IPS-18a (cell line): ENCODE results near the gene TMEM86A.
A peak's percentile ranks its signal among the peaks of the same experiment; 100 is the strongest.

ENCODE experiments used
- H3K27ac ChIP-seq: one replicate; pipeline ENCODE4 v1.5.1; 2013; ENCODE audit warnings: low read length
- H3K27me3 ChIP-seq: one replicate; pipeline ENCODE4 v1.6.1; 2013; ENCODE audit warnings: mild to moderate bottlenecking, low read length; ENCODE audit not compliant: control insufficient read depth, insufficient read depth
- H3K36me3 ChIP-seq: one replicate; pipeline ENCODE4 v1.6.1; 2013; ENCODE audit warnings: low read depth, low read length; ENCODE audit not compliant: control insufficient read depth
- H3K4me1 ChIP-seq: one replicate; pipeline ENCODE4 v1.6.1; 2013; ENCODE audit warnings: low read depth, low read length; ENCODE audit not compliant: control insufficient read depth
- H3K4me3 ChIP-seq: one replicate; pipeline ENCODE4 v1.5.1; 2013; ENCODE audit warnings: low read length
- H3K9ac ChIP-seq: one replicate; pipeline ENCODE4 v1.6.1; 2013; ENCODE audit warnings: mild to moderate bottlenecking, low read length, moderate library complexity
- H3K9me3 ChIP-seq: one replicate; pipeline ENCODE4 v1.6.1; 2013; ENCODE audit warnings: low read depth, low read length; ENCODE audit not compliant: control insufficient read depth

TMEM86A gene

DNA sequence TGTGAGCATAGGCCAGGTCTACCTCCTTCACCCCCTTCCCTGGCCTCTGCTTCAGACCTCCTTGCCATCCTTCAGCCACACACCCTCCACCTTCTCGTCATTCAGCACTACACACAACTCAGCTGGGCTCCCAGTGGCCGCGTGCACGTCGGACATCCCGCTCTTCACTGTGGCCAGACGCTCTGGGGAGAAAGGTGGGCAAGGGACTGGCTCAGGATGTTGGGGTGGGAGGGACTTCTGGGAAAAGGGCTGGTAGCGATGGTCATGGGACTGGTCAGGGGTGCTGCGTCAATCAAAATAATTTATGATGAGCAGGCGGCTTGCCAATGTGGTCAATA lies 15.8 kb downstream of the TMEM86A start:
- H3K9ac ChIP-seq: no peak overlapping the region
- H3K27ac ChIP-seq: no peak overlapping the region

GRCh38 chr11:18715476-18715875 lies 16.9 kb downstream of the TMEM86A start:
- Histone ChIP-seq H3K27ac (no peak overlapping the region), H3K4me3 (no peak overlapping the region), H3K4me1 (no peaks in the 10 kb centered on the region), H3K9me3 (no peaks in the 10 kb centered on the region), H3K9ac (no peak overlapping the region), H3K36me3 (no peaks in the 10 kb centered on the region), H3K27me3 (no peaks in the 10 kb centered on the region)

More for the DNA sequence above, 15.8 kb downstream of the TMEM86A start:
- Histone ChIP-seq H3K4me1 (no peaks in the 10 kb centered on the region), H3K27me3 (no peaks in the 10 kb centered on the region), H3K9me3 (no peaks in the 10 kb centered on the region), H3K36me3 (no peaks in the 10 kb centered on the region), H3K4me3 (no peak overlapping the region)

DNA sequence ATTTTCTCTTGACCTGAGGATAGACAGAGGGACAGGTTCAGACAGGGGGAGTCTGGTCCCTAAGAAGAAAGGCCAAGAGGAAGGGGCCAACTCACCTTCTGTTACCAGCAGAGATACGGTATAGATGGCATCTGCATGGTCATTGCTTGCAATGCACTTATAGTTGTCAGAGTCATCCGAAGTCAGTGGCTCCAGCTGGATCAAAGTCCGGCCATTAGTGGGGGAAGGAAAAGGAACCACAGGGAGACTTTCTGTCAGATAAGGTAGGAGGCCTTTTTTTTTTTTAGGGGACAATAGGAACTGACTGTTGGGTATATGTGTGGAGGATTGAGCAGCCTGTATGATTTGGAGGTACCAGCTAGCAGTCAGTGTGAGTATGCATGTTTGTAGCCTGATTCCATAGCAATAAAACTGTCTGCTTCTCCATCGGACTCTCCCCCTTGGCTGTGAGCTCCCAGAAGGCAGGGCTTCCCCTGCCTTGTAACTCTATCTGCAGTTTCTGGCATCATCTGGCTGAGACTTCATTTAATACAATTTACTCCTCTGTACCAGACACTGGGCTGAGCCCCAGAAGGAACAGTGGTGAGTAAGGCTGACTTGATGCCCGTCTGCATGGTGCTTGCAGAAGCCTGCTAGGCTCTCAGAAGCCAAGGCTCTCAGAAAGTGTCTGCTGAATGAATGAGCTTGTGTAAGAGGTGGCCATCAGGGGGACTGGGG lies 21.7 kb downstream of the TMEM86A start:
- no peaks in the 10 kb centered on the region for H3K27me3 ChIP-seq
- H3K4me1 ChIP-seq: peaks cover 3% of the 10 kb centered on the region
- peak overlapping the region; percentile 78 for H3K4me3 ChIP-seq
- H3K9ac ChIP-seq: no peak overlapping the region
- no peaks in the 10 kb centered on the region for H3K36me3 ChIP-seq
- no peak overlapping the region for H3K27ac ChIP-seq
- no peaks in the 10 kb centered on the region for H3K9me3 ChIP-seq

GRCh38 chr11:18720808-18721560 lies 22.4 kb downstream of the TMEM86A start:
- Histone ChIP-seq H3K4me3 (peak overlapping the region; percentile 78), H3K27me3 (no peaks in the 10 kb centered on the region), H3K9ac (peak overlapping the region; percentile 70)

DNA sequence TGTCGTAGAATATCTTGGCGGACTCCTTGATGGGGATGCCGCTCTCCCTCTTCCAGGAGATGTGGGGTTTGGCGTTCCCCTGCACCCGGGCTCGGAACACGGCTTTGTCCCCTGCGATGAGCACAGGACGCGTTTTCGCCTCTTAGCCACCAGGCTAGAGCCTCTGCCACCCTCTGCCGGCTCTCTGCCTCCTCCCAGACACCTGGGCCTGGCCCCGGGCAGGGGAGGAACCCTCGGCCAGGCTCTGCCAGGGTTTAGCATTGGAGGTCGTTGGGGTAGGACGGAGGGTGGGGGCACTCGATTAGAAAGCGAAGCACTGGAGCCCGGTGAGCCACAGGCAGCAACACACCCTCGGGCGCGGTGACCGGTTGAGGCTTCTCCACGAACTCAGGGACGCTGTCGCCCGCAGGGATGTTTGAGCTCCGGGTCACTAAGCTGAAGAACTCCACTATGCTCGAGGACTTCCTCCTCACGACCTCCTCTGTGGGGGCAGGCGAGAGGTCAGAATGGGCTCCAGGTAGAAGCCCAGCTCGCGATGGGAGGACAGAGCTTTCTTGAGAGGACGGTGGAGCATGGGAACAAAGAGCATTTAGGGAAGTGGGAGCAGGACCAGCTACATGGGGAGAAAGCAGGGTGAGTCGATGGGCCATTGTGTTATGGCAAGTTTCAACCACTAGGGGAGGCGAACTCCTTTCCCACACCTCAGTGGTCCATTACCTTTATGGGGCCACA lies 23.1 kb downstream of the TMEM86A start:
- peak overlapping the region; percentile 78 for H3K4me3 ChIP-seq
- H3K9ac ChIP-seq: peak overlapping the region; percentile 70

More at GRCh38 chr11:18720808-18721560, 22.4 kb downstream of the TMEM86A start:
- H3K27ac ChIP-seq: no peak overlapping the region
- H3K36me3 ChIP-seq: no peaks in the 10 kb centered on the region
- H3K4me1 ChIP-seq: peaks cover 8% of the 10 kb centered on the region
- no peaks in the 10 kb centered on the region for H3K9me3 ChIP-seq

GRCh38 chr11:18722293-18722637 lies 23.7 kb downstream of the TMEM86A start:
- peaks cover 12% of the 10 kb centered on the region for H3K4me1 ChIP-seq
- H3K27me3 ChIP-seq: no peaks in the 10 kb centered on the region
- no peak overlapping the region for H3K27ac ChIP-seq
- H3K4me3 ChIP-seq: peak overlapping the region; percentile 78
- H3K9me3 ChIP-seq: no peaks in the 10 kb centered on the region
- no peaks in the 10 kb centered on the region for H3K36me3 ChIP-seq
- peak overlapping the region; percentile 70 for H3K9ac ChIP-seq

More for the DNA sequence above, 23.1 kb downstream of the TMEM86A start:
- no peaks in the 10 kb centered on the region for H3K27me3 ChIP-seq
- no peak overlapping the region for H3K27ac ChIP-seq
- no peaks in the 10 kb centered on the region for H3K36me3 ChIP-seq
- H3K9me3 ChIP-seq: no peaks in the 10 kb centered on the region
- peaks cover 12% of the 10 kb centered on the region for H3K4me1 ChIP-seq

DNA sequence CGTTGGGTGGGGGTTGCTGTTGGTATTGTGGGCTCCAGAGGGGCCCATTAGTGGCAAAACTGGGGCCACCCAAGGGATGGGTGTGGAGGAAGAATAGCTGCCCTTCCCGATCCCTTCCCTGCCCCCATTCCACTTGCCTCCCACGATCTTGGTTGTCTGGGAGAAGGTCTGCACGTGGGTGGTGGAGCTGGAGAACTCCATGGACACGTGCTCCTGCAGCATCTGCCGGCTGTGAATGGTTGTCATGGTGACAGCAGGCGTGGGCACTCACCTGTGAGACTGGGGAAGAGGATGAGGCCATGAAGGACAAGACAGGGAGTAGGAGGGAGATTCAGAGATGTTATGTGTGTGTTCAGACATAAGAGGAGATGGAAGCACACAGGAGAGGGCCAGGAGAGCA lies 25.4 kb downstream of the TMEM86A start:
- Histone ChIP-seq H3K4me1 (peaks cover 17% of the 10 kb centered on the region), H3K9me3 (no peaks in the 10 kb centered on the region), H3K4me3 (no peak overlapping the region), H3K36me3 (no peaks in the 10 kb centered on the region), H3K27ac (no peak overlapping the region), H3K9ac (no peak overlapping the region), H3K27me3 (no peaks in the 10 kb centered on the region)

- H3K4me3 ChIP-seq: no peak within 1 kb of the TSS
Observed at GRCh38 chr11:18726040-18726439, 27.5 kb downstream of the TMEM86A start, which contains the start of gene IGSF22. IGSF22 (minus strand) TSS chr11:18726188; CDS start chr11:18724236, 1,952 bp downstream.

GRCh38 chr11:18727479-18728236 lies 29.1 kb downstream of the TMEM86A start:
- no peaks in the 10 kb centered on the region for H3K36me3 ChIP-seq
- H3K9me3 ChIP-seq: no peaks in the 10 kb centered on the region
- H3K27ac ChIP-seq: no peak overlapping the region
- no peak overlapping the region for H3K9ac ChIP-seq
- H3K4me3 ChIP-seq: no peak overlapping the region
- no peaks in the 10 kb centered on the region for H3K27me3 ChIP-seq
- peaks cover 14% of the 10 kb centered on the region for H3K4me1 ChIP-seq

More at GRCh38 chr11:18726040-18726439, 27.5 kb downstream of the TMEM86A start, which contains the start of gene IGSF22:
- Histone ChIP-seq H3K27me3 (no peaks in the 10 kb centered on the region), H3K9ac (no peak within 1 kb of the TSS), H3K27ac (no peak within 1 kb of the TSS), H3K36me3 (no peaks in the 10 kb centered on the region), H3K9me3 (no peaks in the 10 kb centered on the region), H3K4me1 (peaks cover 17% of the 10 kb centered on the region)

GRCh38 chr11:18728658-18729057 lies 30.1 kb downstream of the TMEM86A start:
- H3K36me3 ChIP-seq: no peaks in the 10 kb centered on the region
- no peak overlapping the region for H3K9ac ChIP-seq
- H3K27ac ChIP-seq: no peak overlapping the region
- H3K4me3 ChIP-seq: no peak overlapping the region
- no peaks in the 10 kb centered on the region for H3K27me3 ChIP-seq
- H3K4me1 ChIP-seq: peaks cover 14% of the 10 kb centered on the region
- H3K9me3 ChIP-seq: no peaks in the 10 kb centered on the region

- Histone ChIP-seq H3K36me3 (no peaks in the 10 kb centered on the region), H3K4me3 (no peak overlapping the region), H3K4me1 (peaks cover 14% of the 10 kb centered on the region), H3K27ac (no peak overlapping the region), H3K9me3 (no peaks in the 10 kb centered on the region), H3K9ac (no peak overlapping the region), H3K27me3 (no peaks in the 10 kb centered on the region)
Observed at GRCh38 chr11:18729426-18729825, 30.8 kb downstream of the TMEM86A start.
